Fibroblast of the conjunctiva (primary cell): ENCODE results near the gene KRTAP19-7.

Source experiments
- DNase-seq: peaks from one replicate; pipeline ENCODE4 v3.0.0-alpha.2; 2010; ENCODE audit warnings: low read depth

KRTAP19-7 gene, protein sequence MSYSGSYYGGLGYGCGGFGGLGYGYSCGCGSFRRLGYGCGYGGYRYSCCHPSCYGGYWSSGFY

DNA sequence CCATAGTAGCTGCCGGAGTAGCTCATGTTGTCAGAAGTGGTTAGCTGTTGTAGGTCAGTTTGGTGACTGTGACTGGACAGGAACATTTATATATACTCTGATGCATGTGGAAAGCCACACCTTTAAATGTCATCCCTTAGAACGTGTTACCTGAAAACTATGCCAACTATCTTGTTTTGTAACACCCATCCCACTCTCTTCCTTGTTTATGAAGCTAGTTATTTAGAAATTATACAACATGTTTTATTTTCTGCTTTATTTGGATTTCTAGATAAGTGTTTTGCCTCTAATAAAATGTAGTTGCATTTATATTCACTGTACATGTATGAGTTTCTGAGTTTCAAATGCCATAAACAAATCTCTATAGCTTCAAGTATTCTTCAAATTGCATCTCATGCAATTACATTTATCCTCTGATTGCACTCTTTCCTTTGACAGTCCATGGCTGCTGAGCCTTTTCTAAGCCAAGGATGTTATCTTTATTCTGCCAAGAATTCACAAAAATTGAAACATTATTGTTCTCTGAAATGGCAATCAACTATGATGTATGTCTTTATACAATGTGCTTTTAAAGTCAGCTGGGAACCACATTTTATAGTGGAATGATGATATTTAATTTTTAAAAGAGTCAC, at the start of gene KRTAP19-7:
KRTAP19-7 (minus strand) TSS at position 51 of the 632 bp plus-strand sequence; CDS start at position 26, 25 bp downstream.
- no peak for DNase-seq

DNA sequence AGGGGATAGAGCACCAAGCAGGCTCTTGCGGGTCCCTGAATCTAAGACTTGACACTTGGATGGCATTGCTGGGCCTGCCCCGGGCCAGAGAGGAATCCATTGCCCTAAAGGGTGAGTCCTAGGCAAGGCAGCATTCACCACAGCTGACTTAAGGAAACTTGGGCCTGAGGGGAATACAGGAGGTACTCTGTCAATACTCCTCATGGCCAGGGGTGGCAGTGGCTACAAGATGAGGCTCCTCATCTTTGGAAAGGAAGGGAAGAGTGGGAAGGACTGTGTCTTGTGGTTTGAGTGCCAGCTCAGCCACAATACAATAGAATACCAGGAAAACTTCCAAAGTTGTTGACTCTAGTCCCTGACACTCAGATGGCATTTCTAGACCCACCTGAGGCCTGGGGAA, 44.9 kb upstream of the KRTAP19-7 start:
- no peak for DNase-seq

DNA sequence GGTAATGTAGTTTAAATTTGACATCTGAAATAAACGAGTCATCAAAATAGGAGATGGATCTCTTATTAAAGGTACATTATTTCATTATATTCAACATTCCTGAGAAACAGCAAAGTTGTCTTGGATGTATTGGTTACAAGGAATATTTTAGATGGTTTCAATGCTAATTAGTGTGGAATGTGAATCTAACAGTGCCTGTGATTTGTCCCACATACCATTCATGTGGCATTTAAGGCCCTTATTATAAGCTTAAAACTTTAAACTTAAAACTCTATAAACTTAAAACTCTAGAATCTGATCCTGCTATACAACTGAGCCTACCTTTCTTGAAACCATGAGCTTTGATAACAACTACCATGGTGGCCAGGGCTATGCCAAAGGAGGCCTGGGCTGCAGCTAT, 39.7 kb upstream of the KRTAP19-7 start, which contains the start of gene KRTAP22-1:
KRTAP22-1 (plus strand) TSS at position 301 of the 400 bp plus-strand sequence.
- DNase-seq: no peak

DNA sequence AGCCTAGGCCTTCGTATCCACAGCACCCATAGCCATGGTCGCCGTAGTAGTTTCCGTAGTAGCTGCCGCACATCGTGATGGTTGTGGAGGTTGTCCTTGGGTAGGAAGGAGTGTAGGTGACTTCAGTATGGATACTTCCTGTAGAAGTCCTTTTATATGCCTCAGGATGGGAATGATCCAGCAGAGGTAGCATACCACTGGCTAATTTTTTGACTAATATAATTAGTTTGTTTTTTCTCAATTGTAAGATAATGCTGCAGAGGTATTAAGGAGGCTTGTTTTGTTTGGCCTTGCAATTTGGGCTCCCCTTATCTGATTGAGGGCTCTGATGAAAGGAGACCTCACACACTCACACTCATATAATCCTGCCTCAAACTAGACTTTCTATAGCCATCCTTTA, 37.7 kb upstream of the KRTAP19-7 start, which contains the start of gene KRTAP6-2:
KRTAP6-2 (minus strand) TSS at position 101 of the 400 bp plus-strand sequence; CDS start at position 73, 28 bp downstream.
- DNase-seq: no peak

DNA sequence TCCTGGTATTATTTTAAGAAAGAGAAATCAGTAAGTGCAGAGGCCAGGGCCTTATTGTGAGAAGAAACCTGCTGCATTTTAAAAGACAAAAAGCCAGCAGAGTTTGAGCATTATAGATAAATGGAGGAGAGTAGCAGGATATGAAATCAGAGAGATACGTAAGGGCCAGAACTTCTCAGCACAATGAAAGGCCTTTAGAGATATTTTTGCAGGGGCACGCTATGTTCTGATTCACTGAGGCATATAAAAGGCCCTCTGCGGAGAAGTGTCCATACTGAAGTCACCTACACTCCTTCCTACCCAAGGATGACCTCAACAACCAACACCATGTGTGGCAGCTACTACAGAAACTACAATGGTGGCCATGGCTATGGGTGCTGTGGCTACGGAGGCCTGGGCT, 31.0 kb upstream of the KRTAP19-7 start, which contains the start of gene KRTAP6-3:
KRTAP6-3 (plus strand) TSS at position 301 of the 400 bp plus-strand sequence; CDS start at position 307, 6 bp downstream.
- no peak for DNase-seq

DNA sequence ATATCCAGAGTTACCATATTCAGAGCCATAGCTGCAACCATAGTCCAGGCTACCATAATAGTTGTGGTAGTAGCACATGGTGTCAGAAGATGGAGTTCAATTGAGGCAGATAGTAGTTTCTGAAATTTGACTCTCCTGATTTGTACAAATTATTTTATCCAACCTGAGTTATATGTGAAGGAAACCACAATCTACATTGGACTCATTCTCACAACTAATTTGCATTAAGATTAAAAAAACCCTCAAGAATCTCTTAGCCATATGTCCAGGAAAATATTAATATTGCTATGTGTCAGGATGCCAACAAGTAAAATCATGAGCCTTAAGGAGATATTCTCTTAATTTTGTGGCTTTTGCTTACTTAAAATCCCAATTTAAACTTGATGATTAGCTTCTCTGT, 29.2 kb upstream of the KRTAP19-7 start, which contains the start of gene KRTAP22-2:
KRTAP22-2 (minus strand) TSS at position 101 of the 400 bp plus-strand sequence.
- no peak for DNase-seq

DNA sequence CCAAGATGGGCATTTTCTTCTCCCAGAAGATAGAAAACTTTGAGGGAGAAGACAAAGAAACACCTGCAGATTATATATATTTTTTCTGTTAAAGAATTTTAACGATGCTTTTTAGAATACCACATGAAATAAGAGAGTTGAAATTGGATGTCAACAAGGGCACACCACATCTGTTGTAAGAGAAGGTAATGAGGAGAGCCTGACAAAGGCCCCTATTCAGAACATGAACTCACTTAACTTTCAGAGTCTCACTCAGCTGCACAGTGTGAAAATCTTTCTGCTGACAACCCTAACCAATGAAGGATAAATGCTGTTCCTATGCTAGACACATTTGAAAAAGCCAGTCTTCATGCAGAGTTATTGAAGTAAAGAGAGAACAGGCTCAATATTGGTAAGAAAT, 21.8 kb upstream of the KRTAP19-7 start:
- DNase-seq: no peak

DNA sequence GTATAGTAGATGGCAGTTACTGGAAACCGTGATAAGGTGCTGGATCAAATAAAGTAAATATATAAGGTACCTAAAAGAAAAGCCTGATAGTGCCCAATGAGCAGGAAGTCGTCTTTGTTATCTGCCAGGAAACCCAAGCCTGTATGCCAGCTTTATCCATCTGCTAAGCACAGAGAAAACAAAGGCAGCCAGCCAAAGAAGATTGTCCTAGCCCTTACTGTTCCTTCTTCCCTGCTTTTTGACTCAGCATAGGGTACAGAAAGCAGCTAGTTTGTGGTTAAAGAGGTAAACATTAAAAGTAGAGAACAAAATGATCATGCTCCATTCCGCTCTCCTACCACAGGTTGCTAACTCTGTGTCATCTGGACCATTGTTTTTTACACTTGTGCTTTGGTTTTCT, 19.0 kb upstream of the KRTAP19-7 start:
- DNase-seq: no peak

DNA sequence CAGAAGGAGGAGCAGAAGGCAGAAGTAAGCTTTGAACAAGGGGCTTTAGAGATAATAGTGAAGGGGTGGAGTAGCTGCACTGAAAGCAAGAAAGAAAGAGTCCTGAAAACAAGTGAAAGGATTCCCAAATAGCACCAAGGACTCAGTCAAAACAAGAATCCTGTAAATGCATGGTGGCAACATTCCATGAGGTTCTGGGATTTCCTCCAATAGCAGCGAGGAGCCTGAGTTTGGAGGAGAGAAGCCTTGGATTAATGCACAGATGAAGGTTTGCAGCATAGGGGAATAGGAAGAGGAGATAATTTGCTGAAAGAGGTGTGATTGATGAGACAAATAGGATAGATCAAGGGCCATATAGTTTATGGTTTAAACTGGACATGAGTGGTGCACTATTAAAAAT, 18.2 kb upstream of the KRTAP19-7 start:
- no peak for DNase-seq

DNA sequence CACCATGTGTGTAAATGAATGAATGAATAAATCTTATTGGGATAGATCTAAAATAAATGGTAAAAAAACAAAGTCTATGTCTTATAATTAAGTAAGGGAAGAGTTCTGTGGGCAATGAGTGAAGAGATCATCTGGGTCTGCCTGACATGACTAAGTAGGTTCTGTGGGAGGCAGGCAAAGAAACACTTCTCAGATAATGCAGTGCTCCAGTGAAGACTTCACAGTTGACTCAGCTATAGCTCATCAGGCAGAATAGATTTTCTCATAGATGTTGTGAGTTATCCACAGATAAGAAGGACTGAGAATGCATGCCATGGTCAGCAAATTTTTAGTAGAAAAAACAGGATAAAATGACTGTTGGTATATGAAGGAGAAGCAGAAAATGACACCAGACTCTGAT, 16.7 kb upstream of the KRTAP19-7 start:
- DNase-seq: no peak

DNA sequence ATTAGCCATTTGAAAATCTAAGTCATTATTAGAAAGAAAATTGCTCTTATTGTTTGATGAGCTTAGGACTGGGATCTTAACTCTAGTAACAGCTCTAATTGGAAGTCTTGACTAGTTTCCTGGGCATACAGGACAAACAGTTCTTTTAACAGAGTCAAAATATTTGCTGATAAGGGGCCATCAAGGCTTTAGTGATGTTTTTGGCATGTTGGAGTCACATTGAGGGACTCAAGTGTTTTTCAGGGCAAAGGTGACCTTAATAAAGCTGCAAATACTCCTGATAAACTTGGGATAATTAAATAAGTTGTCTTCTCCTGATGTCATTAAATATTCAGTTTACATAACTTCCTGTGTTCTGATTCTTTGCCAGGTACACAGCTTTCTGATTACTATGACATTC, 6.5 kb upstream of the KRTAP19-7 start:
- no peak for DNase-seq

DNA sequence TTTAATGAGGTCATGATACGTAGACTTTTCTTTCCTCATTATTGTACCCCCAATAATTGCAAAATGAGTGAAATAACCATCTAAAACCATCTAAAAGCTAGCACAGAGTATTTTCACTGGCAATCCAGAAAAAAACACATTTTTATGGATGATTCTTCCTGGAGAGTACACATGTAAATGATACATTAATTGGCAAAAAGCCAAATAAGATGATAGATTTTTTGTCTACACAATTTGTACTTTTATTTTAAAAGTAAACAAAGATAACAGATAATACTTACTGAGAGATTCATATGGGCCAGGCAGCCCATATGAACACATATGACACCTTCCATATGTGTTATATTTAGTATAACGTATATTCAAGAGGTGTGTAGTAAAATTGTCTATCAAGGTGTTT, 2.5 kb upstream of the KRTAP19-7 start:
- DNase-seq: no peak

DNA sequence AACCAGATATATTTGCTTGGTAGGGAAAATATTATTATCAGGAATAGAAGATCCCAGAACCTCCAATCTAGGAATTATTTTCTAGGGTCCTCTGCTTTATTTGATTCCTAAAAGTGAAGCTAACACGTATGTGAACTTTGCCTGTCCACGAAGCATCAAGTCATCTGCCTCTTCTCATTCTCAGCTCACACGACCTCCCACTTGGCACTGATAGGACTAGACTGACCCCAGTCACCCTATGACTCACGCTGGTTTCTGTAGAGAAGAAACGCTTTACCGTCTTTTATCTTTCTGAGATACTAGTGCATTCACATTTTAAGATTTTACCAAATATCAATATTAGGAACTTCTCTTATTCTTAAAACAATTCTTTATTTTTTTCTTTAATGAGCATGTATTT, 2.0 kb upstream of the KRTAP19-7 start:
- no peak for DNase-seq

DNA sequence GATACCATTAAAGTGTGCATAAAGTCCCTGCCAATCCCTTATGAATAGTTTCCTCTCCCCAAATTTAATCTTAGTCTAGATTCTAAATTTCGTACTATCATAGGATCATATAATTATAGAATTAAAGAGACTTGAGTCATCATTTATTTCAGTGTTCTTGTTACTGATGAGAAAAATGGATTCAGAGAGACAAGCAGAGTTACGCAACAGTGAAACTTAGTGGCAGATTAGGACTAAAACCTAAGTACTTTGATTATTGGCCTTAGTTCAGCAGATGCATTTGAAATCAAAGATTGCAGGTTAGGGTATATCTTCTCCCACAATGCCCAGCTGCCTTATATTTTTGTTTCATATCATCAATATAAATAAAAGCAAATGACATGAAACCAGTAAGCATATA, 843 bp upstream of the KRTAP19-7 start:
- no peak for DNase-seq

DNA sequence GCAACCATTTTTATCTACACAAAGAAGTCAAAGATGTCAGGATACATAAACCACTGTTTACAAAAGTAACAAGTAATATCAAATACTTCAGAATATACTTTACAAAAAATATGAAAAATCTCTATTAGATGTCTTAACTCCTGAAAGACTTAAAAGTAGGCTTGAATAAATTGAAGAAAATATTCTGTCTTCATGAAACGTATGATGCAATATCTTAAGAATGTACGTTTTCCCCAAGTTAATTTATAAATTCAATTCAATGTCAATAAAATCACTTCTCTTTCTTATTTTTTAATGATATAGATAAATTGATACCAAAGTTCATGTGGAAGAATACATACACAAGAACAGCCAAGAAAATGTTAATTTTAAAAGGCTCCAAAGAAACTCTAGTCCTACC, 6.0 kb downstream of the KRTAP19-7 start:
- DNase-seq: no peak

DNA sequence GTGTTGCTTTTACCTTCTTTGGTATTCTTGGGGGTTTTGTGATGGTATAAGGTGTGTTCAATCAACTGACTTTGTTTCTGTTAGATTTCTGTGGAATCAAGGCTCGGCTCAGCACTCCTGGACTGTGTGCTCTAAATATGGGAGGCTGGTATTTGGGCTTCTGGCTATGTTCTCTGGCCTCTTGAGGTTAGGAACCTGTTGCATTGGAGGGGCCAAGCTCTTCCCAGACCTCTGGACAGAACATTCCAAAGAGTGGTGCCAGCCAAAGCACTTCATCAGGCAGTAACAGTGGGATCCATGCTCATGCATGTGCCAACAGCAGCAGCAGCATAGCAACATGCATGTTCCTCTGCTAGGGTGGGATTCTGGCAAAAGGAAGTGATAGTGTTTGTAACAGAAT, 8.3 kb downstream of the KRTAP19-7 start:
- no peak for DNase-seq

DNA sequence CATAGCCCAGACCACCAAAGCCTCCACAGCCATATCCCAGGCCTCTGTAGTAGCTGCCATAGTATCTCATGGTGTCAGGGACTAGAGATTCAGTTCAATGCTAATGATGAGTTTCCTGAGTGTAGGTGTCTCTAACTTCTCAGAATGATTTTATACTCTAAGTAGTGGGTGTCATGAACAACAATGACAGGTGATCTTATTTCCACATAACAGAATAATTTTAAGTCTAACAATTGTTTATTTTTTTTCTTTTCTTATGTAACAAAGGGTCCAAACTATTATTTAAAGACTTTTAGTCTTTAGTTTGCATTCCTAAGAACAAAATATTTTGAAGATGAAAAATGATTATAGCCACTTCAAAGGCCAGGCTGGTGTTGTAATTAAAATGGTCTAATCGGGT, 19.4 kb downstream of the KRTAP19-7 start, which contains the start of gene KRTAP19-6:
KRTAP19-6 (minus strand) TSS at position 101 of the 400 bp plus-strand sequence; CDS start at position 70, 31 bp downstream.
- DNase-seq: no peak

DNA sequence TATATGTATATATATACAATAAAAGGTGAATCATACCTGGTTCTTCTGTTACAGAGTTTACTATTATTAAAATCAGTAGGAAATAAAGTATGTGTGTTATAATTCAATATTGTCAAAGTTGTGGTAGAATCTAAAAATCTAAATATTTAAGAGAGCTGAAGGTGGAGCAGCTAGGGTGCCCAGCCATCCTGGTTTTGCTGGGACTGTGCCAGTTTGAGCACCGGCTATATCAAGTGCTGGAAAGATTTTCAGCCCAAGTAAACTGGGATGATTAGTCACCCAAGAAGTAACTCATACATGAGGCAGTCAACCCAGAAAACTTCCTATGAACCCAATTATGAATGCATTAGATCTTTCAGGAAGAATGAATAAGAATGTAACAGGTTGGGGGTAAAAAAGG, 42.2 kb downstream of the KRTAP19-7 start:
- DNase-seq: no peak

DNA sequence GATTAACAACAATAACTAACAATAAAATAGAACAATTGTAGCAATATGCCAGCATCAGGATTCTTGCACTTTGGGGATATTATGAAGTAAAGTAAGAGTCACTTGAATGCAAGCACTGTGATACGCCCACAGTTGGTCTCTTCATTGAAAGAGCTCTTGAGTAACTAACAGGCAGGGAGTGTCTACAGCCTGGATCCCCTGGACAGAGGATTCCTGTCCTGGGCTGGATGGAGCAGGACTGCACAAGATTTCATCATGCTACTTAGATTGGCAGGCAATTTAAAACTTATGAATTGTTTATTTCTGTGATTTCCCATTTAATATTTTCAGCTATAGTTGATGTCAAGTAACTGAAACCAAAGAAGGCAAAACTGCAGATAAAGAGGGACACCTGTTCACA, 45.4 kb downstream of the KRTAP19-7 start:
- DNase-seq: no peak
